H1 (cell line): ENCODE measurements around the gene COL4A2. TPM values are rescaled to one million over a fixed set of nuclear protein-coding genes. Genes with fewer than 3 reads are reported as not detected.

Experiments
- CEBPB ChIP-seq: IDR thresholded peaks from 2 replicates; pipeline ENCODE4 v1.6.1; 2012; ENCODE audit warnings: low read depth, low read length
- YY1 ChIP-seq: IDR thresholded peaks from 2 replicates; pipeline ENCODE4 v1.6.1; 2011; ENCODE audit warnings: low read depth, mild to moderate bottlenecking, low read length
- polyA plus RNA-seq, 7 experiments: library from polyadenylated mRNA; depleted of rRNA in 3 of 7; stranded (reverse) in 5 of 7; unstranded in 2 of 7; fragments of >200 nt in 5 of 7; fragments of 200-250 nt in 2 of 7; gene quantifications; 1 replicate in 5 of 7; 2 replicates in 1 of 7; 4 replicates in 1 of 7; pipeline versions ENCODE4 v1.2.1 to v1.2.3, GENCODE V29; 2011 to 2013; ENCODE audit warnings: missing spikeins in 2 of 7, mixed read lengths in 2 of 7
- total RNA-seq: library from RNA; stranded (reverse); fragmentation: NEBNext Ultra II Directional; extraction: Animal tissue kit (Norgen Biotek cat#: 25700); gene quantifications from 2 replicates; pipeline ENCODE4 v1.2.1, GENCODE V29; 2021
- TF ChIP-seq, protein P1 (sequence below): fragments of 300-600 bp; sonication (generic); IDR thresholded peaks from 2 replicates; pipeline ENCODE4 v1.7.1; 2012; ENCODE audit warnings: low read length, moderate library complexity, mild to moderate bottlenecking, inconsistent platforms; ENCODE audit not compliant: insufficient replicate concordance

COL4A2 gene
- total and polyA plus RNA-seq, 2 of the 8 experiments (the other 6 are each of a cell fraction or from before 2014, with no cell fraction given): 80.4 to 87.3 TPM

DNA sequence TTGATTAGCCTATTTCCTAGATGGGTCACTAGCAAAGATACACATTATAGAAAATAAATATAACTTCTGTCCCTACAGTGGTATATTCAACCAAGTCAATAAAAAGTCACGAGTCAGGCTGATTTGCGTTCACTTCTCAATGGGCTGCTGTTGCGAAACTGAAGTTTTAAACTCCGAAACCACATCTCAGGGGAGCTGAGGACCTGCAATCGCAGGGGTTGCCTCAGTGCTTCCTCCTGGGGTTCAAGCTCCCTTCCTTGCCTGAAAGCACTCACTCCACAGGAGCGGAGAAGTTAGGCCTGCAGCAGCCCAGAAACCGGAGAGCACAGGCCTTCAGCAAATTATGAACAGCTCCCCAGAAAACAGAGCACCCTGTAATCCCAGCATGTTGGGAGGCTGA is 214.9 kb downstream of the COL4A2 start (continued):
- TF ChIP-seq, protein P1, sequence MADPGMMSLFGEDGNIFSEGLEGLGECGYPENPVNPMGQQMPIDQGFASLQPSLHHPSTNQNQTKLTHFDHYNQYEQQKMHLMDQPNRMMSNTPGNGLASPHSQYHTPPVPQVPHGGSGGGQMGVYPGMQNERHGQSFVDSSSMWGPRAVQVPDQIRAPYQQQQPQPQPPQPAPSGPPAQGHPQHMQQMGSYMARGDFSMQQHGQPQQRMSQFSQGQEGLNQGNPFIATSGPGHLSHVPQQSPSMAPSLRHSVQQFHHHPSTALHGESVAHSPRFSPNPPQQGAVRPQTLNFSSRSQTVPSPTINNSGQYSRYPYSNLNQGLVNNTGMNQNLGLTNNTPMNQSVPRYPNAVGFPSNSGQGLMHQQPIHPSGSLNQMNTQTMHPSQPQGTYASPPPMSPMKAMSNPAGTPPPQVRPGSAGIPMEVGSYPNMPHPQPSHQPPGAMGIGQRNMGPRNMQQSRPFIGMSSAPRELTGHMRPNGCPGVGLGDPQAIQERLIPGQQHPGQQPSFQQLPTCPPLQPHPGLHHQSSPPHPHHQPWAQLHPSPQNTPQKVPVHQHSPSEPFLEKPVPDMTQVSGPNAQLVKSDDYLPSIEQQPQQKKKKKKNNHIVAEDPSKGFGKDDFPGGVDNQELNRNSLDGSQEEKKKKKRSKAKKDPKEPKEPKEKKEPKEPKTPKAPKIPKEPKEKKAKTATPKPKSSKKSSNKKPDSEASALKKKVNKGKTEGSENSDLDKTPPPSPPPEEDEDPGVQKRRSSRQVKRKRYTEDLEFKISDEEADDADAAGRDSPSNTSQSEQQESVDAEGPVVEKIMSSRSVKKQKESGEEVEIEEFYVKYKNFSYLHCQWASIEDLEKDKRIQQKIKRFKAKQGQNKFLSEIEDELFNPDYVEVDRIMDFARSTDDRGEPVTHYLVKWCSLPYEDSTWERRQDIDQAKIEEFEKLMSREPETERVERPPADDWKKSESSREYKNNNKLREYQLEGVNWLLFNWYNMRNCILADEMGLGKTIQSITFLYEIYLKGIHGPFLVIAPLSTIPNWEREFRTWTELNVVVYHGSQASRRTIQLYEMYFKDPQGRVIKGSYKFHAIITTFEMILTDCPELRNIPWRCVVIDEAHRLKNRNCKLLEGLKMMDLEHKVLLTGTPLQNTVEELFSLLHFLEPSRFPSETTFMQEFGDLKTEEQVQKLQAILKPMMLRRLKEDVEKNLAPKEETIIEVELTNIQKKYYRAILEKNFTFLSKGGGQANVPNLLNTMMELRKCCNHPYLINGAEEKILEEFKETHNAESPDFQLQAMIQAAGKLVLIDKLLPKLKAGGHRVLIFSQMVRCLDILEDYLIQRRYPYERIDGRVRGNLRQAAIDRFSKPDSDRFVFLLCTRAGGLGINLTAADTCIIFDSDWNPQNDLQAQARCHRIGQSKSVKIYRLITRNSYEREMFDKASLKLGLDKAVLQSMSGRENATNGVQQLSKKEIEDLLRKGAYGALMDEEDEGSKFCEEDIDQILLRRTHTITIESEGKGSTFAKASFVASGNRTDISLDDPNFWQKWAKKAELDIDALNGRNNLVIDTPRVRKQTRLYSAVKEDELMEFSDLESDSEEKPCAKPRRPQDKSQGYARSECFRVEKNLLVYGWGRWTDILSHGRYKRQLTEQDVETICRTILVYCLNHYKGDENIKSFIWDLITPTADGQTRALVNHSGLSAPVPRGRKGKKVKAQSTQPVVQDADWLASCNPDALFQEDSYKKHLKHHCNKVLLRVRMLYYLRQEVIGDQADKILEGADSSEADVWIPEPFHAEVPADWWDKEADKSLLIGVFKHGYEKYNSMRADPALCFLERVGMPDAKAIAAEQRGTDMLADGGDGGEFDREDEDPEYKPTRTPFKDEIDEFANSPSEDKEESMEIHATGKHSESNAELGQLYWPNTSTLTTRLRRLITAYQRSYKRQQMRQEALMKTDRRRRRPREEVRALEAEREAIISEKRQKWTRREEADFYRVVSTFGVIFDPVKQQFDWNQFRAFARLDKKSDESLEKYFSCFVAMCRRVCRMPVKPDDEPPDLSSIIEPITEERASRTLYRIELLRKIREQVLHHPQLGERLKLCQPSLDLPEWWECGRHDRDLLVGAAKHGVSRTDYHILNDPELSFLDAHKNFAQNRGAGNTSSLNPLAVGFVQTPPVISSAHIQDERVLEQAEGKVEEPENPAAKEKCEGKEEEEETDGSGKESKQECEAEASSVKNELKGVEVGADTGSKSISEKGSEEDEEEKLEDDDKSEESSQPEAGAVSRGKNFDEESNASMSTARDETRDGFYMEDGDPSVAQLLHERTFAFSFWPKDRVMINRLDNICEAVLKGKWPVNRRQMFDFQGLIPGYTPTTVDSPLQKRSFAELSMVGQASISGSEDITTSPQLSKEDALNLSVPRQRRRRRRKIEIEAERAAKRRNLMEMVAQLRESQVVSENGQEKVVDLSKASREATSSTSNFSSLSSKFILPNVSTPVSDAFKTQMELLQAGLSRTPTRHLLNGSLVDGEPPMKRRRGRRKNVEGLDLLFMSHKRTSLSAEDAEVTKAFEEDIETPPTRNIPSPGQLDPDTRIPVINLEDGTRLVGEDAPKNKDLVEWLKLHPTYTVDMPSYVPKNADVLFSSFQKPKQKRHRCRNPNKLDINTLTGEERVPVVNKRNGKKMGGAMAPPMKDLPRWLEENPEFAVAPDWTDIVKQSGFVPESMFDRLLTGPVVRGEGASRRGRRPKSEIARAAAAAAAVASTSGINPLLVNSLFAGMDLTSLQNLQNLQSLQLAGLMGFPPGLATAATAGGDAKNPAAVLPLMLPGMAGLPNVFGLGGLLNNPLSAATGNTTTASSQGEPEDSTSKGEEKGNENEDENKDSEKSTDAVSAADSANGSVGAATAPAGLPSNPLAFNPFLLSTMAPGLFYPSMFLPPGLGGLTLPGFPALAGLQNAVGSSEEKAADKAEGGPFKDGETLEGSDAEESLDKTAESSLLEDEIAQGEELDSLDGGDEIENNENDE: no peak
- TF ChIP-seq CEBPB (peak; percentile 53), YY1 (no peak)
- TF ChIP-seq, all 59 proteins: peak for 1
